ENCODE data around the gene ZNF100.
"Not testable (repeated sequence)": the region's sequence is repeated elsewhere in the genome, so short reads cannot be mapped to it uniquely, and the experiment has no call there.

ZNF100 gene

GRCh38 chr19:21767065-21767800 is at the start of gene ZNF100:
ZNF100 (minus strand) TSS chr19:21767579; CDS start chr19:21767429, 150 bp downstream.
- peak; percentile 88 to 90 for DNase-seq

- no peak for DNase-seq
These were observed 45.1 kb upstream of the ZNF100 start for GRCh38 chr19:21812448-21812847.

- not testable (repeated sequence) for DNase-seq
These were observed 41.1 kb upstream of the ZNF100 start for GRCh38 chr19:21808400-21809000.

- no peak for DNase-seq
These were observed 22.2 kb upstream of the ZNF100 start for GRCh38 chr19:21789466-21790085.

- DNase-seq, result no peak
These were observed 19.6 kb upstream of the ZNF100 start for GRCh38 chr19:21786936-21787335.

- DNase-seq, result not testable (repeated sequence)
These were observed 8.4 kb upstream of the ZNF100 start for GRCh38 chr19:21775792-21776191.

- peak in 1 of 2 donors; percentile 4 for DNase-seq
These were observed 694 bp downstream of the ZNF100 start for GRCh38 chr19:21766705-21767064.

- no peak for DNase-seq
These were observed 2.2 kb downstream of the ZNF100 start for GRCh38 chr19:21765151-21765550.

GRCh38 chr19:21761547-21761946 is 5.8 kb downstream of the ZNF100 start:
- not testable (repeated sequence) for DNase-seq

GRCh38 chr19:21758296-21758695 is 9.1 kb downstream of the ZNF100 start:
- no peak for DNase-seq

GRCh38 chr19:21755555-21755954 is 11.8 kb downstream of the ZNF100 start:
- not testable (repeated sequence) for DNase-seq

GRCh38 chr19:21751384-21751783 is 16.0 kb downstream of the ZNF100 start:
- no peak for DNase-seq

GRCh38 chr19:21750586-21751128 is 16.7 kb downstream of the ZNF100 start:
- DNase-seq, result no peak

- DNase-seq, result no peak
These were observed 18.3 kb downstream of the ZNF100 start for GRCh38 chr19:21749090-21749489.

- no peak for DNase-seq
These were observed 19.3 kb downstream of the ZNF100 start for GRCh38 chr19:21748088-21748487.

- DNase-seq, result no peak
These were observed 26.8 kb downstream of the ZNF100 start for GRCh38 chr19:21740559-21740958.

GRCh38 chr19:21726942-21727747 is 40.2 kb downstream of the ZNF100 start:
- DNase-seq, result not testable (repeated sequence)

- DNase-seq, result no peak
These were observed 53.6 kb downstream of the ZNF100 start for GRCh38 chr19:21713761-21714160.

- no peak for DNase-seq
These were observed 57.9 kb downstream of the ZNF100 start for GRCh38 chr19:21709464-21709863.

GRCh38 chr19:21707878-21708277 is 59.5 kb downstream of the ZNF100 start:
- not testable (repeated sequence) for DNase-seq

- DNase-seq, result no peak
These were observed 60.3 kb downstream of the ZNF100 start for GRCh38 chr19:21707065-21707464.

- no peak for DNase-seq
These were observed 62.0 kb downstream of the ZNF100 start for GRCh38 chr19:21705393-21705792.

- no peak for DNase-seq
These were observed 63.1 kb downstream of the ZNF100 start for GRCh38 chr19:21704320-21704719.
